K562 (cell line): Measurements from ENCODE around the gene ECHDC3.

Source experiments
- CTCF ChIP-seq, 3 experiments: IDR thresholded peaks in 2 of 3; conservative IDR thresholded peaks in 1 of 3; 2 replicates each; pipeline ENCODE4 v1.5.1; 2011 to 2012; ENCODE audit warnings: low read length in 3 of 3, mild to moderate bottlenecking in 3 of 3, control low read depth in 2 of 3, improper control_type of control experiment in 1 of 3, inconsistent platforms in 1 of 3, low read depth in 1 of 3, mixed read lengths in 1 of 3, moderate library complexity in 1 of 3; ENCODE audit not compliant: insufficient read depth in 2 of 3
- E2F1 ChIP-seq: sonication (generic); formaldehyde crosslinking; IDR thresholded peaks from 2 replicates; pipeline ENCODE4 v1.8.1; 2023; ENCODE audit warnings: mild to moderate bottlenecking, missing genetic modification reagents, moderate library complexity
- GTF3C2 ChIP-seq: IDR thresholded peaks from 3 replicates; pipeline ENCODE4 v1.6.1; 2011; ENCODE audit warnings: borderline replicate concordance, mild to moderate bottlenecking, moderate library complexity; ENCODE audit not compliant: insufficient read length; ENCODE audit errors: extremely low read depth
- ILF3 ChIP-seq: fragments of 450-650 bp; IDR thresholded peaks from 2 replicates; pipeline ENCODE4 v1.6.1; 2018; ENCODE audit warnings: antibody characterized with exemption, mild to moderate bottlenecking, moderate library complexity, borderline replicate concordance
- KDM4B ChIP-seq, 2 experiments: fragments of 450-650 bp in 1 of 2; sonication (generic) in 1 of 2; IDR thresholded peaks; 2 replicates each; pipeline ENCODE4 v1.6.1; 2016 to 2017; ENCODE audit warnings: borderline replicate concordance in 2 of 2, antibody characterized with exemption in 1 of 2, low read depth in 1 of 2, mild to moderate bottlenecking in 1 of 2
- NFRKB ChIP-seq: fragments of 450-650 bp; IDR thresholded peaks from 2 replicates; pipeline ENCODE4 v1.6.1; 2016; ENCODE audit warnings: low read depth
- RB1 ChIP-seq: fragments of 450-650 bp; IDR thresholded peaks from 2 replicates; pipeline ENCODE4 v1.6.1; 2017; ENCODE audit warnings: low read depth, mild to moderate bottlenecking
- SNIP1 ChIP-seq: fragments of 450-650 bp; IDR thresholded peaks from 2 replicates; pipeline ENCODE4 v1.7.1; 2017; ENCODE audit warnings: low read depth, mild to moderate bottlenecking

- TF ChIP-seq E2F1 (CRISPR knock-in tag): no peak
- TF ChIP-seq SNIP1: no peak
- no peak for TF ChIP-seq GTF3C2
- TF ChIP-seq ILF3: no peak
- TF ChIP-seq RB1: no peak
- TF ChIP-seq CTCF (IDR thresholded peaks at IDR 0.05 in 2 of 3, conservative IDR thresholded peaks at IDR 0.05 in 1 of 3; ENCODE audit: insufficient read depth in 2 of 3, low read depth in 1 of 3, low read length in 3 of 3): no peak
- no peak for TF ChIP-seq KDM4B (IDR thresholded peaks at IDR 0.05; ENCODE audit: borderline replicate concordance in 2 of 2, low read depth in 1 of 2)
- TF ChIP-seq NFRKB: no peak
Measured at GRCh38 chr10:11783558-11783865, 41.3 kb downstream of the ECHDC3 start.
